ENCODE data around the gene TMEM131. TPM values are rescaled to one million over a fixed set of nuclear protein-coding genes. Genes with fewer than 3 reads are reported as not detected.

The TMEM131 gene
- total and polyA plus RNA-seq, 2 experiments from 2014 or later: 9.2 to 22.7 TPM

GRCh38 chr2:97991081-97991856 is 4.5 kb downstream of the TMEM131 start:
- Mint-ChIP-seq H3K4me3 (no peak overlapping the region), H3K36me3 (ENCODE audit: low read depth) (peaks cover 5% of the 10 kb centered on the region; the same call in 2 of the 3 replicates), H3K9me3 (peaks cover 13% of the 10 kb centered on the region), H3K27me3 (ENCODE audit: insufficient read depth, low read depth, poor library complexity) (peaks cover 1% of the 10 kb centered on the region), H3K27ac (no peak overlapping the region), H3K4me1 (peaks cover 15% of the 10 kb centered on the region)
- peaks cover 26% of the 10 kb centered on the region for H4K20me1 ChIP-seq (replicated peaks; ENCODE audit: insufficient read depth)
- no peaks in the 10 kb centered on the region for H3K27me3 ChIP-seq (ENCODE audit: insufficient read depth)
- no peak for DNase-seq (ENCODE audit: low spot score)
- H2AFZ ChIP-seq: no peak overlapping the region
- H3K4me3 ChIP-seq: no peak overlapping the region
- no peaks in the 10 kb centered on the region for H3K36me3 ChIP-seq (ENCODE audit: insufficient read depth)
- no peak for TF ChIP-seq CTCF (conservative IDR thresholded peaks at IDR 0.05; ENCODE audit: low read depth in 2 of 2)
- TF ChIP-seq ZNF114 (CRISPR knock-in tag; IDR thresholded peaks at IDR 0.05): no peak
- TF ChIP-seq ZNF331 (CRISPR knock-in tag; IDR thresholded peaks at IDR 0.05; ENCODE audit: low read depth): no peak
- no peak for TF ChIP-seq POLR2AphosphoS5 (IDR thresholded peaks at IDR 0.05; ENCODE audit: low read depth)
- TF ChIP-seq STAT1 (IDR thresholded peaks at IDR 0.05; ENCODE audit: unreplicated experiment): no peak
- no peak for TF ChIP-seq JUNB (IDR thresholded peaks at IDR 0.05; ENCODE audit: unreplicated experiment)
- no peak for TF ChIP-seq ETS1 (IDR thresholded peaks at IDR 0.05)
- TF ChIP-seq ZNF462 (CRISPR knock-in tag; IDR thresholded peaks at IDR 0.05): no peak
- TF ChIP-seq CREB1 (CRISPR knock-in tag; IDR thresholded peaks at IDR 0.05; ENCODE audit: low read depth): no peak
- TF ChIP-seq REST (IDR thresholded peaks at IDR 0.05; ENCODE audit: unreplicated experiment): no peak
- no peak for TF ChIP-seq EZH2 (IDR thresholded peaks at IDR 0.05; ENCODE audit: low read depth, unreplicated experiment)
- no peak for TF ChIP-seq NANOG (IDR thresholded peaks at IDR 0.05; ENCODE audit: borderline replicate concordance)
- TF ChIP-seq EZH2phosphoT487 (IDR thresholded peaks at IDR 0.05; ENCODE audit: unreplicated experiment): no peak
- no peak overlapping the region for H3K27ac ChIP-seq (ENCODE audit: low read depth)
- H3K9me2 ChIP-seq (ENCODE audit: insufficient read depth): no peaks in the 10 kb centered on the region
- peaks cover 88% of the 10 kb centered on the region for H3K79me2 ChIP-seq (replicated peaks; ENCODE audit: insufficient read depth)
- no peak overlapping the region for H3K4me2 ChIP-seq
- no peaks in the 10 kb centered on the region for H3F3A ChIP-seq (replicated peaks; ENCODE audit: low read depth)
- H3K4me1 ChIP-seq (ENCODE audit: insufficient read depth): peaks cover 15% of the 10 kb centered on the region
- ATAC-seq: no peak
